AML-193 (cell line): ENCODE data around the gene TSC22D4.

Source experiments
- DNase-seq, 2 experiments: peaks; one replicate each; lab custom pipeline; 2025; lab: John Stamatoyannopoulos, UW

The TSC22D4 gene

DNA sequence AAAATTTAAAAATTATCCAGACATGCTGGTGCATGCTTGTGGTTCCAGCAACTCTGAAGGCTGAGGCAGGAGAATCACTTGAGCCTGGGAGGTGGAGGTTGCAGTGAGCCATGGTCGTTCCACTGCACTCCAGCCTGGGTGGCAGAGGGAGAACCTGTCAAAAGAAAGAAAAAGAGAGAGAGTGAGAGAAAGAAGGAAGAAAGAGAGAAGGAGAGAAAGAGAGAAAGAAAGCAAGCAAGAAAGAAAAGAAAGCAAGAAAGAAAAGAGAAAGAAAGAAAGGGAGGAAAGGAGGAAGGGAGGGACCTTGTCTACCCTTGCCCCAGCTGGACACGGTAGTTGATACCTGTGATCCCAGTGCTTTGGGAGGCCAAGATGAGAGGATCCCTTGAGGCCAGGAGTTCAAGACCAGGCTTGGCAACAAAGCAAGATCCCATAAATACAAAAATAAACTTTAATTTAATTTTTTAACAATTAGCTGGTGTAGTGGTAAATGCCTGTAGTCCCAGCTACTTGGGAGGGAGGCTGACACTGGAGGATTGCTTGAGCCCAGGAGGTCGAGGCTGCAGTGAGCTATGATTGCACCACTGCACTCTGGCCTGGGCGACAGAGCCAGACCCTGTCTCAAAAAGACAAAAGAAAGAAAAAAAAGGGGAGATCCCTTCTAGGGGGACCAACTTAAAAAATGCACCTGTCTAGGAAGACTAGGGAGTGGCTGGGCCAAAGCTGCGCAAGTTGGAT, 13.9 kb upstream of the TSC22D4 start:
- DNase-seq: no peak

DNA sequence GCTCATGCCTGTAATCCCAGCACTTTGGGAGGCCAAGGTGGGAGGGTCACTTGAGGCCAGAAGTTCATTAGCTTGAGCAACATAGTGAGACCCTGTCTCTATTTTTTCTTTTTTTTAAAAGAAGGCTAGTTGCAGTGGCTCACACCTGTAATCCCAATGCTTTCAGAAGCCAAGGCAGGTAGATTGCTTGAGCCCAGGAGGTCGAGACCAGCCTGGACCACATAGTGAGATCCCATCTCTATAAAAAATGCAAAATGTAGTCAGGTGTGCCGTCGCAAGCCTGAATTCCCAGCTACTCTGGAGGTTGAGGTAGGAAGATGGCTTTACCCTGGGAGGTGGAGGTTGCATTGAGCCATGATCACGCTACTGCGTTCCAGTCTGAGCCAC, 12.2 kb upstream of the TSC22D4 start:
- DNase-seq: no peak

DNA sequence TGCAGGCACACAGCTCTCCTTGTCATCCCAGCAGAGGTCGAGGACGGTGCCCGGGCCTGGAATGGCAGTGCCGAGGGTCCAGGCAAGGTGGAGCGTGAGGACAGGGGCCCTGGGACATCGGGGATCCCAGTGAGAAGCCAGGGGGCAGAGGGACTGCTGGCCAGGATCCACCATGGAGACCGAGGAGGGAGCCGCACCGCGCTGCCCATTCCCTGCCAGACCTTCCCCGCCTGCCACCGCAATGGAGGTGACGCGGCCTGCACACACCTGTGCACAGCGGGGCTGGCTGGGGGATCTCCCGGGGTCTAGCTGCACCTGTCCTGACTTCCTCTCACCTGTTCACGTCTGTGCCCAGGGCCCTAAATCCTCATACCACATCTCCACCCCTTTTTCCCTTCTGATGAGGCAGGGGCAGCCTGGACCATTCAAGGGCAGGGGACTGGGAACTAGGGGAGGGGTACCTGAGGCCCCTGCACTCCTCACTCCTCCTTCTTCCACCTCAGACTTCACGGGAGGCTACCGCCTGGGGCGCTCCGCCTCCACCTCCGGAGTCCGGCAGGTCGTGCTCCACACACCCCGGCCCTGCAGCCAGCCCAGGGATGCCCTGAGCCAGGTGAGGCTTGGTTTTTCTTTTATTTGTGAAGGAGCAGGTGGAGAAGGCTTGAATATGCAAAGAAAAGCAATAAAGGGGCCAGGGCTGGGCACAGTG, 11.6 kb upstream of the TSC22D4 start:
- DNase-seq: no peak

DNA sequence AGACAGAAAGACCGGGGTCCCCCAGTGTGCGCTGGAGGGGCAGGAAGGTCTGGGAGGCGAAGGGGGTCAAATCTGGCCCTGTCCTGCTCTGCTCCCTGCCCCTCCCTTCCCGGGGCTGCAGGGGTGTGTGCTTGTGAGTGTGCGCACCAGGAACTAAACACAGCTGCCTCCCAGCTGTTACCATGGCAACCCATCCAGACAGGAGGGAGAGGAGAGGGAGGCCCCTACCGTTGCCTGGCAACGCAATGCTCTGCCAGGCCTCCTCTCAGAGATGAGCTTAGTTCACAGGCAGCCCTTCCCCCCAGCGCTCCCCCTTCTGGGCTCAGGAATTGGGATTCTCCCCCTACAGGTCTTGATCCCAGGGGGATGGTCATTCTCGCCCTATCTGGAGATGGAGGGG, 10.8 kb upstream of the TSC22D4 start:
- no peak for DNase-seq

DNA sequence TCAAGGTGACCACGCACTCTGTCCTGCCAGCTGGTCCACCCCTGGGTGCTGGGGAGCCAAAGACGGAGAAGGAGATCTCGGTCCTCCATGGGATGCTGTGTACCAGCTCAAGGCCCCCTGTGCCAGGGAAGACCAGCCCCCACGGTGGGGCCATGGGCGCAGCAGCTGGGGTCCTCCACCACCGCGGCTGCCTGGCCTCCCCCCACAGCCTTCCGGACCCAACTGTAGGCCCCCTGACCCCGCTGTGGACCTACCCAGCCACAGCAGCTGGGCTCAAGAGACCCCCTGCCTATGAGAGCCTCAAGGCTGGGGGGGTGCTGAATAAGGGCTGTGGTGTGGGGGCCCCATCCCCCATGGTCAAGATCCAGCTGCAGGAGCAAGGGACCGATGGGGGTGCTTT, 10.1 kb upstream of the TSC22D4 start:
- DNase-seq: no peak

DNA sequence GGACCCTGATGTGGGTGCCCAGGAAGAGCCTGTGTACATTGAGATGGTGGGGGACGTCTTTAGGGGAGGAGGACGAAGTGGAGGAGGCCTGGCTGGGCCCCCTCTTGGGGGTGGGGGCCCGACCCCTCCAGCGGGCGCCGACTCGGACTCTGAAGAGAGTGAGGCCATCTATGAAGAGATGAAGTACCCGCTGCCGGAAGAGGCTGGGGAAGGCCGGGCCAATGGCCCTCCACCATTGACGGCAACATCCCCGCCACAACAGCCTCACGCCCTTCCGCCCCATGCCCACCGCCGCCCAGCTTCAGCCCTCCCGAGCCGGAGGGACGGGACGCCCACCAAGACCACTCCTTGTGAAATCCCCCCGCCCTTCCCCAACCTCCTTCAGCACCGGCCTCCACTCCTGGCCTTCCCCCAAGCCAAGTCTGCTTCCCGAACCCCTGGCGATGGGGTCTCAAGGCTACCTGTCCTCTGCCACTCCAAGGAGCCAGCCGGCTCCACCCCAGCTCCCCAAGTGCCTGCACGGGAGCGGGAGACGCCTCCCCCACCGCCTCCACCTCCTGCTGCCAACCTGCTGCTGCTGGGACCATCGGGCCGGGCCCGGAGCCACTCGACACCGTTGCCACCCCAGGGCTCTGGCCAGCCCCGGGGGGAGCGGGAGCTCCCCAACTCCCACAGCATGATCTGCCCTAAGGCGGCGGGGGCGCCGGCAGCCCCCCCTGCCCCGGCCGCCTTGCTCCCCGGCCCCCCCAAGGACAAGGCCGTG, 9.5 kb upstream of the TSC22D4 start:
- no peak for DNase-seq

DNA sequence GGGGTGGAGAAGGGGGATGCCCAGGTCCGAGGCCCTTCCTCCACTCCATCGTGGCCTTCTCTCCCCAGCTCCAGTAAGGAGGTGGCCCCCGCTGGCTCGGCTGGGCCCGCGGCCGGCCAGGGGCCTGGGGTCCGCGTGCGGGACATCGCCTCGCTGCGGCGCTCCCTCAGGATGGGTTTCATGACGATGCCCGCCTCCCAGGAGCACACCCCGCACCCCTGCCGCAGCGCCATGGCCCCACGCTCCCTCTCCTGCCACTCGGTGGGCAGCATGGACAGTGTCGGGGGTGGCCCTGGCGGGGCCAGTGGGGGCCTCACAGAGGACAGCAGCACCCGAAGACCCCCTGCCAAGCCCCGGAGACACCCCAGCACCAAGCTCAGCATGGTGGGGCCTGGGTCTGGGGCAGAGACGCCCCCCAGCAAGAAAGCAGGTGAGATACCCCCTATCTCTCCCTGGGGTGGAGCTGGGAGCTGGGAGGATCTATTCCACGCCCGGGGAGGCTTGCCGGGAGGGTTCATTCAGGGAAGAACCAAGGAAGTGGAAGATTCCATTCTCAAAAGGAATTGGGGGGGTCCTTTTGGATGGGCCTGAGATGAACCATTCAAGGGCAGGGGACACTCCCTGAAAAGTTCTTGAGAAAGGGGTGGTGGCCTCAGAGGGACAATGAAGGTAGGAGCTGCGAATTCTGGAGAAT, 7.9 kb upstream of the TSC22D4 start:
- no peak for DNase-seq

DNA sequence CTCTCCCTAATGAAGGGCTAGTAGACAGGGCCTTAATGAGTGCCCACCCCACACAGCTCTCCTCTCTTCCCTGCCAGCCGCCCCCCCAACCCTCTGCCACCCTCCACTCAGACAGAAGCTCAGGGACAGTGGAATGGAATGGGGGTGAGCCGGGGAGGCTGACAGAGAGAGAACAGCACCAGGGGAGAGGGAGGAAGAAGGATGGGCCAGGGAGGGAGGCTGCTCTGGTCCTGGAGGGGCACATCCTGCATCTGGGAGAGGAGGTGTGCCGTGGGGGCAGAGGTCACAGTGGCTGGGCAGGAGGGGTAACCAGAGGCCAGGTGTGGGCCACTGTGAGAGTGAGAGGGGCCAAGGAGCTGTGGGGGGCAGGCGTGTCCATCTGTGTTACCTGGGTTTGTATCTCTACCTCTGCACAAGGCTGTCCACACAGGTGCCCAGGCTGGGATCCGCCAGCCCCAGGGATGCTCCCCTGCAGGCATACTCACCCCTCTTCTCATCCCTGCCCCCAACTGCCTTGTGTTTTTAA, 7.2 kb upstream of the TSC22D4 start:
- no peak for DNase-seq

DNA sequence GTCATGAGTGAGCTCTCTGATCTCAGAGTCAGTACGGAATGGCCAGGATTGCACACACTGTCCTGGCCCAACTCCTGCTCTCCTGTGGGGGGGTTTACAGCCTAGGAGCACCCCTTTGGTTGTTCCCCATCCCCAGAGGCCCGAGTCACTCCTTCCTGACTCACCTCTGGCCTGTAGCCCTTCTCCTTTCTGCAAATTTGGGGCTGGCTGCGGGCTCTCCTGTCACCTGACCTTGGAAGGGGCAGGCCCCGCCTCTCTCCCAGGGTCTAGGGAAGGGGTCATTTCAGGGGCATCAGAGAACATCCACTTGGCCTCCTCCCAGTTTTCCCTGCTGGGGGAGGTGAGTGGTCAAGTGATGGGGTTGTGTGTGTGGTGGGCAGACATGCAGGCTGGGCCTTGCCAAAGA, 6.5 kb upstream of the TSC22D4 start:
- no peak for DNase-seq

DNA sequence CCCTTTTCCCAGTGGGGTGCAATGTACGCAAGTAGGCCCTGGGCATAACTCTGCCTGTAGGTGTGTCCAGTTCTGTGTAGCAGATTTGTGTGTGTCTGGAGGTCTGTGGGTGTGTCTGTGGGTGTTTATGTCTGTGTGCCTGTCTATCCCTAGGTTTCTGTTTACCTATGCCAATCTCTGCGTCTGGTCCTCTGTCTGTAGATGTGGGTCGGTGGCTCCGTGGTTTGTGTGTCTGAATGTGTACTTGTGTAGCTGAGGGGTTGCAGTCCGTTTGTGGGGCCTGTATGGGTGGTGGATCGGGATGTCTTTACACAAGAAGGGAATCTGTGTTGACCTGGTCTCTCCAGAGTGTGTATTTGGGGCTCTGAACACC, 5.6 kb upstream of the TSC22D4 start:
- no peak for DNase-seq

DNA sequence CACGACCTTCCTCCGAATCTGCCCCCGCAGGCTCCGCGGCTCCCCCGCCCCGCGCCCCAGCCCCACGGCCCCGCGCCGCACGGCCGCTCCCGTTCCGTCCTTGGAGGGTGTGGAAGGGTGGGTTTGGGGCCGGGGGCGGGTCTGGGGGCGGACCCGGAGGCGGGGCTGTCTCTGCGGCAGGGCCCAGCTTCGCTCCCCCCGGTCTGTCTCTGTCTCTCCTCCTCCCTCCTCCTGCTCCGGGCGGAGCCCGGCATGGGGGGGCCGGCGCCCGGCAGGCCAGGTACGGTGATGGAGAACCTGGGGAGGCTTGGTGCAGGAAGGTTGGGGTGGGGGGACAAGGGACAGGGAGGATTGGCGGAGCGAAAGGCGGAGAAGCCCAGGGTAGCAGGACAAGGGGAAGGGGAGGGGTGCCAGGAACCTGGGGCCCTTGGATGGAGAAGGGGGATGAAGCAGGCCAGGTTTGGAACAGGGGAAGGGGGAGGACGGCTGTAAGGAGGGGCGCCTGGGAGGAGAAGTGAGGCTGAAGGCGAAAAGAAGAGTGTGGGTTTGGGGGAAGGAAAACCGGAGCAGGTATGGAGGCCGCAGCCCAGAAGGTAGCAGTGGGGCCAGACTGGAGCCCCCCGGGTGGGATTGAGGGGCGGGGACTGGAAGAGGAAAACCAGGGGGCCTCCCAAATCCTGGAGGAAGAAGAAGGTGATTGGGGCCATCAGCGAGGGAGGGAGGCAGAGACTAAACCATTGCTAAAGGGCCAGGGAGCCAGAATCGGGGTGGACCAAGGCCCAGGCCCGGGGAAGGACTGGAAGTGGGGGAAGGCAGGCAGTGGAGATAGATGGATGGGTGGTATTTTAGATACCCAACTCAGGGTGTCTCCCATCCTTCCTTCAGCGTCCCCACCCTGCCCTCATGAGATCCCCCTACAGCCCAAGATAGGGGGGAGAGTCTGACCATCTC, 5.0 kb upstream of the TSC22D4 start, which contains the start of gene NYAP1:
Gene NYAP1, plus strand, starts transcription at position 206 of the 951 bp plus-strand sequence. CDS start 1,385 bp downstream, outside the sequence.
- DNase-seq: no peak

DNA sequence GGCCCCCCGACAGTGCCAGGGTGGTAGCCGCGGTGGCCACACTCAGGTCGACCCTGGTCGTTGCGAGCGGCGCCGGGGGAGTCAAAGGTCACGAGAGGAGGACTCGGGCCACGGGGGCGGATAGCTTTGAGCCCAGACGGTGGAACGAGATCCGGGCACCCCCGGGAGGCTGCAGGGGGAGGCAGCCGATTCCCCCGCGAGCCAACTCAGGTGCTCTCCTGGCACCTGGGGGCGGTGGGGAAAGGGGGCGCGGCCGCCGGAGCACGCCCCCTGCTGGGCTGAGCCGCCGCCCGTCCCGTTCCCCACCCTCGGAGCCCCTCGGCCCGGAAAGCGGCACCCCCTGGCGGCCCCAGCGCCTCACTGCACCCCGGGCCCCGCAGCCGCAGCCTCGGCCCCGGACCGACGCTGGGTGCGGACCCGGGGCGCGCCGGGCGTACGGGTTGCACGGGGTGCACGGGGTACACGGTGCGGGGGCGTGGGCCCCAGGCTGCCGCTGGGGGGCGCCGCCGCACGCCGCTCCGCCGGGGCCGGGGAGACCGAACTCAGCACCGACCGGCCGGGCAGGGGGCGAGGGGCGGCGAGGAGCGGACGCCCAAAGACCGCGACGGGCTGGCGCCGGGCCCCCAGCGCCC, 4.2 kb upstream of the TSC22D4 start:
- peak; percentile 25 to 52 for DNase-seq

DNA sequence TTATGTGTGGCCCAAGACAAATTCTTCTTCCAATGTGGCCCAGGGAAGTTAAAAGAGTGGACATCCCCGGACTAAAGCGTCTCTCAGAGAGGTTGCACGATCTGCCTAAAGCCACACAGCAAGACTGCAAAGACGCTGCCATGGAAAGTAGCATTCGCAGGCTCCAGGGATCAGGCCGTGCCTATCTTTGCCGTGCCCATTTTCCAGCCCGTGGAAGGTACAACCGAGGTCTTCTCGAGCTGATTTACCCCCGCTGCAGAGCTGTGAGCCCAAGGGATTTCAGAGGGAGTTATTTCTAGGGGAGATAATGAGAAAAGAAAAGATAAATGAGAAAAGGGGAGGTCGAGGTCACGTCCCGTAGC, 3.7 kb upstream of the TSC22D4 start:
- no peak for DNase-seq

DNA sequence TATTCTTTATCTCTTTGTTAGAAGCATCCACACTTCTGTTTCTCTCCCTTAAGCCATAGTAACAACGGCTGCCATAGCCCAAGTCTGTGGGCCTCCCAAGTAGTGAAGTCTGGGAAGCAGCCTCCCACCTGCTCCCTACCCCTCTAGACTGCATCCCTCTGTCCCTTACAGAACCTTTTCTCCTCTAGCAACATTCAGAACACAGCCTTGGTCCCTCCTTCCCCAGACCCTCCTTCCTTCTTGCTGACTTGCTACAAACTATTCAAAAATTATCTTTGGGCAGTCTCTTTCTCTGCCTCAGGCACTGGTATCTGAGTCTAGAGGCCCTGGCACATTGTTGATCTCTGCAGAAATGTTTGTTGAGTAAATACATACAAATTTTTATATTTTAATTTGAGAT, 2.5 kb upstream of the TSC22D4 start:
- DNase-seq: no peak

DNA sequence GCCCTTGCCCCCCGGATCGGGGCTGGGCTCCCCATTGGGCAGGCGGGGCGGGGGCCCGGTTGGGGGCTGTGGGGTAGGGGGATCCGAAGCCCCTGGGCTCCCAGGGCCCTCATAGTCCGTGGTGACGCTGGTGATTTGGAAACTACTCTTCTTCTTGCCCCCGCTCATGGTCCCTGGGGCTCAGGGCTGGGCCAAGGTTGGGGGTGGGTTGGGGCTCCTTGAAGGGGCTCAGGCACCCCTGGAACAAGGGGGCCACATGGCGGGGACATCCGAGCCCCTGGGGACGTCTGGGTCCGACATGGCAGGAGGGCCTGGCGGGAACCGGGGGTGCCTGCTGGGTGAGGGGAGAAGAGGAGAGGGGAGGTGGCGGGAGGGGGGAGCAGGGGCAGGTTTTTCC, 1.1 kb downstream of the TSC22D4 start:
- DNase-seq: no peak

DNA sequence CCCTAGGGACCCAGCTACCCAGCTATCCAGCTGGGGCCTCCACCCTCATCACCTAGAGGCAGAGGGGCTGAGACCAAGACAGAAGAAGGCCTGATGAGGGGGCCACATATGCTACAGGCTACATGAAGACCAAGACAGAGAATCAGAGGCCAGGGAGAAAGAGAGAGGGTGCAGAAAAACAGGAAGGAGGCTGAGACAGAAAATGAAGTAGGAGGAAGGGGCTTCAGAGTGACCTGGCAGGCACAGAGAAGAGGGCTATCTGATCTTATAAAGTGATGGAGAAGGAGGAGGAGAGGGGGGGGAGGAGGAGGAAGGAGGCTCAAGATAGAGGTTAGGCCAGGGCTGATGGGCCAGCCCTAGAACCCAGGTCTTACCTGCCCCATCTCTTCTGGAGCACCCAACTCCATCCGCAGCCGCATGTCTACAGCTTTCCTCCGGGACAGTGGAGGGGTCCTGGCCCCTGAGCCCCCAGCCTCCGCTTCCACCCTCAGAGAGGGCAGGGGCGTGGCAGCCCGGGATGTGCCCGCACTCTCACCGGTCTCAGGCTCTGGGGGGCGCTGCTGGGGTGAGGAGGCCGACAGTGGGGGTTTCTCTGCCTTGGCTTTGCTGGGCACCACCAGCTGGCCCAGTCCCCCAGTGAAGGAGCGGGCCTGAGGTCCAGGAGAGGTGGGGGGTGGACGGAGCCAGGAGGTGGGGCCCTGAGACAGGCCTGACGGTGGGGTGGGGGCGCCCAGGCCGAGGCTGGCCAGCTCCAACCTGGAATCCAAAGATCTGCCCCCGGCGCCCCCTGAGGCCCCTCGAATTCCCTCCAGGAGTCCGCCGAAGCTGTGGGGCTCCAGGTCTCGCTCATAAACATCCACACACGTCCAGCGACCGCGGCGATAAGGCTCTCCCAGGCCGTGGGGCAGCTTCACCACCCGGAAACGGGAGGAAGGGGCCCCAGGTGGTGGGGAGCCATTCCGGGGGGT, 1.8 kb downstream of the TSC22D4 start:
- DNase-seq: no peak

DNA sequence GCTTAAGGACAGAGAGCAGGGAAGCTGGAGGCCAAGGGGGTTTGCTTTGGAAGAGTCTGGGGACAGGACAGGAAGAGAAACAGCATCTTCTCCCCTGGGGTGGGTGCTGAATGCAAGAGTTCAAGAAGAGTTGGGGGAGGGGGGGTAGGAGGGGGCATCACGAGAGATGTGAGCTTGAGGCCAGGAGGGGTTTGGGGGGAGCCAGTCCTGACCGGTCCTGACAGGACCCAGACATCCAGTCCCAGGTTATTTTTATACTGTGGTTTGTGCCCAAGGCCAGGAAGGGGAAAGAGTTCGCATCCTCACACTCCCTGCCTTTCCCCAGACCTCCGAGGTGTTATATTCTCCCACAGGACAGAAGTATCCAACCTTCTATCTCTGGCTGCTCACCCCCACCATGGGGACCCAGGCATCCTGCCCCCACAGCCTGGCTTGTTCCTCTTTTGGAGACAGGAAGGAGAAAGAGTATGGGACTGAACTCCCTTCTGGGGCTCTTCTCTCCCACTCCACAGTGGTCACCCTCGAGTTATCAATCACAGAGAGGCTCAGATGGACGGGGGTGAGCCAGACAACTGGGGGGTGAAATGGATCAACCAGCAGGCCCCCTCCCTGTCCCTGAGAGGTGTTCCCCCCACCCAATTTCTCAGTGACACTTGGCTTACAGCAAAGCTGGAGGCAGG, 2.8 kb downstream of the TSC22D4 start:
- DNase-seq: peak; percentile 7 to 23

DNA sequence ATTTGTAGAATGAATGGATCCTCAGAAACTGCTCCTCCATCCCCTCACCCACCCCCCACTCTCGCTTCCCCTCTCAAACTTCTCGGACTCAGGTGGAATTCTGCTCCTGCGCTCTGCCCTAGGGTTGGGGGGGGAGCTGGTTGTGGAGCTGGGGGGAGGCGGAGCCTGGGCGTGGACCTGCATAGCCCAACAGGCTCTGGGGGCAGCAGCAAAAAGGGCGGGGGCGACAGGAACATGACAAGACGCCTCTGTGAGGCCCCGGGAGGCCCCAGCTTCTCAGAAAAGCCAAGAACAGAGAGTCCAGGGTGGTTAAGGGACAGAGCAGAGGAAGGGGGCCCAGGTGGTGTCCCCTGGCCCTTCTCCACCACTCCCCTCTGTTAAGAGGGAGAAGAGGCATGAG, 3.5 kb downstream of the TSC22D4 start:
- DNase-seq: no peak
